ENCODE results near the gene KIT. TPM values are rescaled to one million over a fixed set of nuclear protein-coding genes. Genes with fewer than 3 reads are reported as not detected.

The KIT gene
- total and polyA plus RNA-seq, 2 donors (not counting 1 experiment from before 2014, with no cell fraction given) = 0.01 TPM; not detected in 1

DNA sequence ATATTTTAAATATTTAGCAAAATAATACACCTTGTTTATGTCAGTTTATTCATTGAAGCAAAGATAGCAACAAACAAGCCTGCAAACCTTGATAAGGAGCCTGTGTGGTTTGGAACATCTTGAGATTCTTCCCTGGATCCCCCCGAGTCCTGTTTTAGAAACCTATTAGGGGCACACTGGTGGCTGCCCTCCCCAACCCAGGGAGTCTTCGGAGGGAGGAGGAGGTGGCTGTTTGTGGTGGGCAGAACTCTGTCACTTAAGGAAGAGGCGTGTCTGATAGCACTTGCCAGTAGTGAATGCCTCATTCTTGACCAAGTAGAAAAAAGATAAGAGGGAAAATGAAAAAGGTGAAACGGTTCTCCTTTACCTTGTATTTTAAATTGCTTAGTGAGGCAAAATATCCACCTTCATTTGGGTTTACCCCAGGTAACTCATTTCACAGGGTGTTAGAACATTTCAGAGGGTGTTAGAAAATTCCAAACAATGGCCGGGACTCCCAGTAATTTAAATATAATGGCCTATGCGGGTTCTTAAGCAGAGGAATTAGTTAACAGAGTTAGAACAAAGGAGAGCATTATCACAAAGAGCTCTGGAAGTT, 10.4 kb downstream of the KIT start:
- no peak overlapping the region for H3K9ac ChIP-seq (ENCODE audit: low read length)
- no peak overlapping the region for H3K27ac Mint-ChIP-seq
- no peaks in the 10 kb centered on the region for H4K20me1 ChIP-seq (ENCODE audit: control insufficient read depth, insufficient read depth, low read length, poor library complexity, severe bottlenecking)
- TF ChIP-seq EZH2 (IDR thresholded peaks at IDR 0.05; ENCODE audit: borderline replicate concordance, insufficient read depth, low read depth, low read length, poor library complexity, severe bottlenecking) (no peak), CTCF (IDR thresholded peaks at IDR 0.05) (no peak)
- H3K9me3 Mint-ChIP-seq (ENCODE audit: insufficient read depth) = no peaks in the 10 kb centered on the region
- H3K4me2 ChIP-seq (replicated peaks; ENCODE audit: low read depth, low read length, poor library complexity, severe bottlenecking) = no peak overlapping the region
- H3K4me1 ChIP-seq (ENCODE audit: control insufficient read depth in 2 of 2, insufficient read depth in 2 of 2, low read length in 2 of 2) = no peaks in the 10 kb centered on the region
- H3K79me2 ChIP-seq (ENCODE audit: control insufficient read depth, insufficient read depth, low read length) = no peaks in the 10 kb centered on the region
- intact Hi-C loops (cut with micrococcal nuclease) = no loop called here
- H3K27ac ChIP-seq (ENCODE audit: low read length in 2 of 2) = no peak overlapping the region
- 71% methylated on average over 2 of the region's 6 CpGs for WGBS (ENCODE audit: insufficient coverage)
- no peaks in the 10 kb centered on the region for H3K4me1 Mint-ChIP-seq
- CTCF ChIA-PET = no interaction called here
- H3K9me3 ChIP-seq (ENCODE audit: control extremely low read depth in 1 of 3, control insufficient read depth in 2 of 3, insufficient read depth in 1 of 3, low read length in 2 of 3) = no peaks in the 10 kb centered on the region
- peaks cover 36% of the 10 kb centered on the region for H3K27me3 Mint-ChIP-seq
- H3K4me3 Mint-ChIP-seq = no peak overlapping the region
- H3K36me3 ChIP-seq (replicated peaks in 1 of 2; ENCODE audit: control extremely low read depth in 1 of 2, control insufficient read depth in 1 of 2, extremely low read depth in 1 of 2, insufficient read depth in 2 of 2, low read length in 1 of 2) = no peaks in the 10 kb centered on the region
- no peak overlapping the region for H3K4me3 ChIP-seq (ENCODE audit: control extremely low read depth in 1 of 5, extremely low read depth in 1 of 5, insufficient read depth in 1 of 5, low read depth in 2 of 5, low read length in 4 of 5)
- DNase-seq (no peak), ATAC-seq (ENCODE audit: low read depth) (no peak)
- H2AFZ ChIP-seq (ENCODE audit: insufficient read depth, low read depth, low read length, poor library complexity, severe bottlenecking) = no peak overlapping the region
- peaks cover 0 to 20% (median 6%) of the 10 kb centered on the region in 4 experiments for H3K27me3 ChIP-seq (replicated peaks in 1 of 4; ENCODE audit: control extremely low read depth in 1 of 4, control insufficient read depth in 3 of 4, insufficient read depth in 4 of 4, low read length in 3 of 4)
- POLR2A ChIA-PET = no interaction called here

- Mint-ChIP-seq H3K4me3 (no peak overlapping the region), H3K9me3 (ENCODE audit: insufficient read depth) (no peaks in the 10 kb centered on the region), H3K27ac (no peak overlapping the region), H3K27me3 (peaks cover 35% of the 10 kb centered on the region), H3K4me1 (no peaks in the 10 kb centered on the region)
- Histone ChIP-seq H3K27me3 (replicated peaks in 1 of 4; ENCODE audit: control extremely low read depth in 1 of 4, control insufficient read depth in 3 of 4, insufficient read depth in 4 of 4, low read length in 3 of 4) (peaks cover 0 to 12% (median 1%) of the 10 kb centered on the region in 4 experiments), H3K4me1 (ENCODE audit: control insufficient read depth in 2 of 2, insufficient read depth in 2 of 2, low read length in 2 of 2) (no peaks in the 10 kb centered on the region), H3K27ac (ENCODE audit: low read length in 2 of 2) (no peak overlapping the region), H3K4me2 (replicated peaks; ENCODE audit: low read depth, low read length, poor library complexity, severe bottlenecking) (no peak overlapping the region), H4K20me1 (ENCODE audit: control insufficient read depth, insufficient read depth, low read length, poor library complexity, severe bottlenecking) (no peaks in the 10 kb centered on the region), H3K79me2 (ENCODE audit: control insufficient read depth, insufficient read depth, low read length) (no peaks in the 10 kb centered on the region), H3K9me3 (ENCODE audit: control extremely low read depth in 1 of 3, control insufficient read depth in 2 of 3, insufficient read depth in 1 of 3, low read length in 2 of 3) (no peaks in the 10 kb centered on the region), H3K4me3 (ENCODE audit: control extremely low read depth in 1 of 5, extremely low read depth in 1 of 5, insufficient read depth in 1 of 5, low read depth in 2 of 5, low read length in 4 of 5) (no peak overlapping the region), H3K9ac (ENCODE audit: low read length) (no peak overlapping the region), H3K36me3 (replicated peaks in 1 of 2; ENCODE audit: control extremely low read depth in 1 of 2, control insufficient read depth in 1 of 2, extremely low read depth in 1 of 2, insufficient read depth in 2 of 2, low read length in 1 of 2) (no peaks in the 10 kb centered on the region), H2AFZ (ENCODE audit: insufficient read depth, low read depth, low read length, poor library complexity, severe bottlenecking) (no peak overlapping the region)
- CTCF ChIA-PET = no interaction called here
- POLR2A ChIA-PET = no interaction called here
- no CpG with 5 or more reads among the region's 1 CpG for WGBS (ENCODE audit: insufficient coverage)
- ATAC-seq (ENCODE audit: low read depth) (no peak), DNase-seq (no peak)
- intact Hi-C loops (cut with micrococcal nuclease) = no loop called here
- TF ChIP-seq CTCF (IDR thresholded peaks at IDR 0.05) (no peak), EZH2 (IDR thresholded peaks at IDR 0.05; ENCODE audit: borderline replicate concordance, insufficient read depth, low read depth, low read length, poor library complexity, severe bottlenecking) (no peak)
These were observed 12.1 kb downstream of the KIT start for GRCh38 chr4:54669831-54670230.
